Measurements from ENCODE around the gene GRAMD4.

DNA sequence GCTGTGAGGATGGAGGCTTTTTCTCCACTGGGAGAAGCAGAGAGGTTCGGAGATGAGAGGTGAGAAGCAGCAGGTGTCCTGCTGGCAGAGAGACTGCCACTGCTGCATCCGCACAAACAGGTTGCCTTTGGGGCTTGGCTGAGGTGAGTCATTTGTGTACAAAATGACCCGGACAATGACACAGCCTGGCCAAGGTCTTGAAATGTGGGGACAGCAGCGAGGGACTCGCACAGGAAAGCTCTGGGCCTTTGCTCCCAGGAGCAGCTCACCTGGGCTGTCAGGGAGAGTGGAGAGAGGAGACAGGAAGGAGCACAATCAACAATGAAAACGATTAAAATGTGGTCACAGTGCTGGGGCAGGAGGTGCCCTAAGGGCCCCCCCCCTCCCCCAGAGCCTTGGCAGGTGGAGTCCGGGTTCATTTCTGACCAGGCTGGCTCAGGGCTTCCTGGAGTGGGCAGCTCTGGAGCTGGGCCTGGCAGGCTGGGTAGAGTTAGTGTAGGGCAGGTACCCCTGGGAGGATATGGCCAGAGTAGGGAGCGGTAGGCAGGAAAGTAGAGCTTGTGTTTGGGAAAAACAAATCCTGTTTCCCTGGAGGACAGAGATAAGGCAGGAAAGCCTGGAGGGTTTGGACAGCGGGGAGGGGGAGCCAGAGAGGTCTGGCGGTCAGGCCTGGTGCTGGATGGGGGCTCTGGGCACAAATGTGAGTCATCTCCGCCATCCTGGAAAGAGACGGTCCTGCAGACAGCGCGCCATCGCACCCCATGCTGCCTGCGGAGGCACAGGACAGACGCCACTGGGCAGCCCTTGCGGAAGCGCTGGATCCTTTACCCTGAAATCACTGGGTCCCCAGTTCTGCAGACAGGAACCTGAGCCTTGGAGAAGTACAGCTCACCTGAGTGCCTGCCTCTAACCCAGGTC lies 44.9 kb upstream of the GRAMD4 start:
- TF ChIP-seq, protein P1, sequence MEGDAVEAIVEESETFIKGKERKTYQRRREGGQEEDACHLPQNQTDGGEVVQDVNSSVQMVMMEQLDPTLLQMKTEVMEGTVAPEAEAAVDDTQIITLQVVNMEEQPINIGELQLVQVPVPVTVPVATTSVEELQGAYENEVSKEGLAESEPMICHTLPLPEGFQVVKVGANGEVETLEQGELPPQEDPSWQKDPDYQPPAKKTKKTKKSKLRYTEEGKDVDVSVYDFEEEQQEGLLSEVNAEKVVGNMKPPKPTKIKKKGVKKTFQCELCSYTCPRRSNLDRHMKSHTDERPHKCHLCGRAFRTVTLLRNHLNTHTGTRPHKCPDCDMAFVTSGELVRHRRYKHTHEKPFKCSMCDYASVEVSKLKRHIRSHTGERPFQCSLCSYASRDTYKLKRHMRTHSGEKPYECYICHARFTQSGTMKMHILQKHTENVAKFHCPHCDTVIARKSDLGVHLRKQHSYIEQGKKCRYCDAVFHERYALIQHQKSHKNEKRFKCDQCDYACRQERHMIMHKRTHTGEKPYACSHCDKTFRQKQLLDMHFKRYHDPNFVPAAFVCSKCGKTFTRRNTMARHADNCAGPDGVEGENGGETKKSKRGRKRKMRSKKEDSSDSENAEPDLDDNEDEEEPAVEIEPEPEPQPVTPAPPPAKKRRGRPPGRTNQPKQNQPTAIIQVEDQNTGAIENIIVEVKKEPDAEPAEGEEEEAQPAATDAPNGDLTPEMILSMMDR (IDR thresholded peaks at IDR 0.05 in 8 of 11, conservative IDR thresholded peaks at IDR 0.05 in 3 of 11): no peak
- TF ChIP-seq POLR2A (IDR thresholded peaks at IDR 0.05) (no peak), POLR2AphosphoS5 (IDR thresholded peaks at IDR 0.05) (no peak)
